DND-41 (cell line): ENCODE measurements around the gene ATAT1.

Experiments
- CTCF ChIP-seq: IDR thresholded peaks from 2 replicates; pipeline ENCODE4 v1.5.1; 2012; ENCODE audit warnings: borderline replicate concordance, low read length, moderate library complexity, mild to moderate bottlenecking; ENCODE audit not compliant: poor library complexity, severe bottlenecking; ENCODE audit errors: extremely low read depth
- EZH2 ChIP-seq: IDR thresholded peaks from 3 replicates; pipeline ENCODE4 v1.6.1; 2012; ENCODE audit warnings: borderline replicate concordance, low read depth, mild to moderate bottlenecking, moderate library complexity, low read length, inconsistent platforms; ENCODE audit not compliant: severe bottlenecking

- TF ChIP-seq CTCF (peak; percentile 42), EZH2 (no peak)
These were observed 44.3 kb downstream of the ATAT1 start for GRCh38 chr6:30670760-30671527.
